ENCODE data around the gene ZNF331.

- TF ChIP-seq CTCF (IDR thresholded peaks at IDR 0.05; ENCODE audit: poor library complexity), result no peak
- TF ChIP-seq EZH2 (IDR thresholded peaks at IDR 0.05; ENCODE audit: borderline replicate concordance), result no peak
Measured at GRCh38 chr19:53626486-53626885, 88.5 kb downstream of the ZNF331 start.
